Psoas muscle (tissue), 8 donors: Measurements from ENCODE around the gene DOCK11. TPM values are rescaled to one million over a fixed set of nuclear protein-coding genes. Genes with fewer than 3 reads are reported as not detected.
"Not testable (repeated sequence)": the region's sequence is repeated elsewhere in the genome, so short reads cannot be mapped to it uniquely, and the experiment has no call there.

Experiments
- ATAC-seq, 4 donors: fragments of 200-7000 bp; cut with Tn5 transposase; one replicate each; pipeline ENCODE4 v1.9.1; 2020; ENCODE audit warnings: moderate library complexity in 3 of 4, mild to moderate bottlenecking in 2 of 4
- DNase-seq, 2 donors: peaks; one replicate each; pipeline ENCODE4 v3.0.0-alpha.2; 2020
- H3K27ac ChIP-seq: fragments of 200-600 bp; one replicate; pipeline ENCODE4 v1.8.0; 2022
- H3K27me3 ChIP-seq, 3 donors: fragments of 200-600 bp in 1 of 3; one replicate each; pipeline versions ENCODE4 v1.6.1 to v1.8.0; 2013 to 2022; ENCODE audit warnings: low read length in 2 of 3, mild to moderate bottlenecking in 2 of 3, moderate library complexity in 1 of 3; ENCODE audit not compliant: insufficient read depth in 3 of 3
- H3K36me3 ChIP-seq, 2 donors: fragments of 200-600 bp in 1 of 2; one replicate each; pipeline versions ENCODE4 v1.6.1 to v1.8.0; 2013 to 2022; ENCODE audit warnings: low read depth in 1 of 2, mild to moderate bottlenecking in 1 of 2, moderate library complexity in 1 of 2; ENCODE audit not compliant: insufficient read depth in 1 of 2
- H3K4me1 ChIP-seq: fragments of 200-600 bp; one replicate; pipeline ENCODE4 v1.8.0; 2022
- H3K4me3 ChIP-seq: fragments of 200-600 bp; one replicate; pipeline ENCODE4 v1.8.0; 2022; ENCODE audit warnings: mild to moderate bottlenecking
- H3K9me3 ChIP-seq: fragments of 200-600 bp; one replicate; pipeline ENCODE4 v1.8.0; 2022
- WGBS, 3 donors: extraction: QIAGEN DNeasy Blood & Tissue Kit; methylation state at CpG; one replicate each; pipeline versions ENCODE4 v1.1.6 to v1.1.7; 2013; 5-methylcytosine and 5-hydroxymethylcytosine counted together
- intact Hi-C, 2 donors: fragments of 100-400 bp; cut with DNase I; formaldehyde crosslinking; loops; one replicate each; pipeline versions ENCODE4 v1.11.0 to v1.14.2; 2022
- polyA plus RNA-seq, 3 donors: library from polyadenylated mRNA; stranded (reverse); fragments of 200-250 nt; gene quantifications; one replicate each; pipeline ENCODE4 v1.2.3, GENCODE V29; 2013
- total RNA-seq, 4 donors: library from RNA; stranded (reverse); fragmentation: NEBNext Ultra II Directional in 2 of 4; extraction: Animal tissue kit (Norgen Biotek cat#: 25700) in 2 of 4; gene quantifications; one replicate each; pipeline versions ENCODE4 v1.2.1 to v1.2.4, GENCODE V29; 2021 to 2023
- TF ChIP-seq, protein P1 (sequence below): fragments of 200-600 bp; IDR thresholded peaks from one replicate; pipeline ENCODE4 v1.8.0; 2022; ENCODE audit warnings: antibody characterized with exemption
- donor health status: healthy with polysubstance abuse.
- donor health status: DM: no; HTN: no; CAD: no; lungs with moderate emphysema.
- donor health status: Bipolar disorder and iron deficiency.
- donor health status: healthy.
- donor health status: DM: yes; HTN: yes; CAD: no.
- donor health status: DM: no; HTN: no; CAD: no.
- donor health status: DM: no; HTN: no; CAD: no.
- donor health status: DM: yes; HTN: yes; CAD: no.

The DOCK11 gene
- total and polyA plus RNA-seq, 7 donors: 1.6 to 4.4 (median 1.9) TPM

DNA sequence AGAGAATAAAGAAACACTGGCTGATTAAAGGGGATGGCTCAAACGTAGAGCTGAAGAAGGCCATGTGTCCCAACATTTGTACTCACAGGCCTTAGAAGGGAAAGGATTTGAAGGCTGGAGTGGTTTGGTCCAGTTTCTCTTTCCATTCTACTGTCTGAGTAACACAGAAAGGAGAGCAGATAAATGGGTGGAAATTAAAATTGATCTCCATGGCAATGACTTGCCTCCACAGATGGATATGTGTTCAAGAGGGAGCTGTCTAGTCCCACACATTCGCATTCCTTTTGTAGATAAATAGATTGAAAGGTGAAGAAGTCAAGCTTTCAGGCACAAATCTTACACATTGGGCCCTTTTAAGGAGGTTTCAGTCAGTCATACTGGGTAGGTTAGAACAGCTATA lies 74.6 kb downstream of the DOCK11 start:
- H3K36me3 ChIP-seq: no peaks in the 10 kb centered on the region
- no peaks in the 10 kb centered on the region for H3K4me1 ChIP-seq
- no peak overlapping the region for H3K4me3 ChIP-seq
- TF ChIP-seq, protein P1, sequence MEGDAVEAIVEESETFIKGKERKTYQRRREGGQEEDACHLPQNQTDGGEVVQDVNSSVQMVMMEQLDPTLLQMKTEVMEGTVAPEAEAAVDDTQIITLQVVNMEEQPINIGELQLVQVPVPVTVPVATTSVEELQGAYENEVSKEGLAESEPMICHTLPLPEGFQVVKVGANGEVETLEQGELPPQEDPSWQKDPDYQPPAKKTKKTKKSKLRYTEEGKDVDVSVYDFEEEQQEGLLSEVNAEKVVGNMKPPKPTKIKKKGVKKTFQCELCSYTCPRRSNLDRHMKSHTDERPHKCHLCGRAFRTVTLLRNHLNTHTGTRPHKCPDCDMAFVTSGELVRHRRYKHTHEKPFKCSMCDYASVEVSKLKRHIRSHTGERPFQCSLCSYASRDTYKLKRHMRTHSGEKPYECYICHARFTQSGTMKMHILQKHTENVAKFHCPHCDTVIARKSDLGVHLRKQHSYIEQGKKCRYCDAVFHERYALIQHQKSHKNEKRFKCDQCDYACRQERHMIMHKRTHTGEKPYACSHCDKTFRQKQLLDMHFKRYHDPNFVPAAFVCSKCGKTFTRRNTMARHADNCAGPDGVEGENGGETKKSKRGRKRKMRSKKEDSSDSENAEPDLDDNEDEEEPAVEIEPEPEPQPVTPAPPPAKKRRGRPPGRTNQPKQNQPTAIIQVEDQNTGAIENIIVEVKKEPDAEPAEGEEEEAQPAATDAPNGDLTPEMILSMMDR: no peak
- intact Hi-C loops: no loop called here
- H3K27me3 ChIP-seq: no peaks in the 10 kb centered on the region
- H3K27ac ChIP-seq: no peak overlapping the region
- DNase-seq (no peak), ATAC-seq (no peak)
- WGBS, 3 donors: 78 to 88% (median 81%) methylated on average over 2 of the region's 2 CpGs
- no peaks in the 10 kb centered on the region for H3K9me3 ChIP-seq

DNA sequence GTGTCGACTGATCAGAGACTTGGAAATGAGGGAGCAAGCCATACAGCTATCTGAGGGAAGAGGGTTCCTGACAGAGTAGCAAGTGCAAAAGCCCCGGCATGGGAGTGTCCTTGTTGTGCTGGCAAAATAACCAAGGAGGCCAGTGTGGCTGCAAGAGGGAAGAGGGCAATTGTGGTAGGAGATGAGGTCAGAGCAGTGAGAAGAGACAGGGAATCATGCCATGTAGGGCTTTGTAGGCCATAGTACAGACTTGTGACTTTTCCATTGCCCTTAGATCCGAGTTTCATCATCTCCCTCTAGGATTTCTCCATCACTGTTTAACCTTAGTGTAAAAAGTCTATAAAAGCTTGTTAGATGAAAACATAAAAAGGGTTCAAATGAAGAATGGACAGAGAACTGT lies 76.2 kb downstream of the DOCK11 start:
- WGBS, 3 donors: 70 to 89% (median 84%) methylated on average over 3 of the region's 3 CpGs
- no peaks in the 10 kb centered on the region for H3K36me3 ChIP-seq
- no peak for ATAC-seq
- no peaks in the 10 kb centered on the region for H3K27me3 ChIP-seq
- H3K27ac ChIP-seq: no peak overlapping the region
- no peaks in the 10 kb centered on the region for H3K9me3 ChIP-seq
- no peak overlapping the region for H3K4me3 ChIP-seq
- no peaks in the 10 kb centered on the region for H3K4me1 ChIP-seq
- DNase-seq: no peak
- intact Hi-C loops: no loop called here
- TF ChIP-seq, protein P1: no peak

DNA sequence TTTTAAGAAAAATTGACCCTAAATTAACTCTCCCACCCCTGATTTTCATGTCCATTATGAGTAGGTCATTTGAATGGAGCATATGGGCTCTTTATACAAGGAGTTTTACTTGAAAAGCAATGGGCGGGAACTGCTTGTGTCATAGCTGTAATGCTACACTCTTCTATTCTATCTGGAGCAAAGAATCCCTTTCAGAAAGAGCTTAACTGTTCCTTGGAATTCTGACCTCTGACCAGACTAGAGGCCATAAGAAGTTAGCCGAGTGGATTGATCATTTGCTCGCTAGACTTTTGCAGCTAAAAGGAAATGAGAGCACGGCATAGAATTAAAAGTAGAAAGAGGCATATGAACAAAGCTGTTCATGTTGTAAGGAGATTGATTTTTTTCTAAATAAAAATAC lies 79.1 kb downstream of the DOCK11 start:
- no peak for ATAC-seq
- Histone ChIP-seq H3K9me3 (no peaks in the 10 kb centered on the region), H3K4me1 (no peaks in the 10 kb centered on the region), H3K4me3 (no peak overlapping the region), H3K36me3 (no peaks in the 10 kb centered on the region), H3K27ac (no peak overlapping the region), H3K27me3 (no peaks in the 10 kb centered on the region)
- DNase-seq: no peak
- TF ChIP-seq, protein P1: no peak
- intact Hi-C loops: no loop called here
- 72 to 86% (median 79%) methylated on average over 4 of the region's 4 CpGs for WGBS, 3 donors

DNA sequence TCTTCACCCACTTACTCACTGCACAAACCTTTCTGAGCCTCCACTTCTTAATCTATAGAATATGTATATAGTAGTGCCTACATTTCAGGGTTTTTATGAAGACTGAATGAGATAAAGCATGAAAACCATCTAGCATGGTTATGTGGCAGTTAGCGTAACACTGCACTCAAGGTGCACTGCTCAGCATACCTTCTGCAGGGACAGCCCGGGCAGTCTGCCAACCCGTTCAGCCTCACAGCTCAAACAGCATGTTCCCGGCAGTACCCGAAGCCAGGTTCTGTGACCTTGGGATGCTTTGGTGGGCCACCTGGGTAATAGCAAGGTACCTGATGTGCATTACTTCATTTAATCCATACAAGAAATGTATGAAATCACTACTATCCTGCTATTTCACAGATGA lies 81.4 kb downstream of the DOCK11 start:
- no peak for DNase-seq
- intact Hi-C loops: no loop called here
- H3K4me3 ChIP-seq: no peak overlapping the region
- TF ChIP-seq, protein P1: no peak
- 78 to 87% (median 85%) methylated on average over 5 of the region's 5 CpGs for WGBS, 3 donors
- H3K4me1 ChIP-seq: no peaks in the 10 kb centered on the region
- H3K9me3 ChIP-seq: no peaks in the 10 kb centered on the region
- no peak overlapping the region for H3K27ac ChIP-seq
- no peaks in the 10 kb centered on the region for H3K27me3 ChIP-seq
- H3K36me3 ChIP-seq: no peaks in the 10 kb centered on the region
- ATAC-seq: no peak

DNA sequence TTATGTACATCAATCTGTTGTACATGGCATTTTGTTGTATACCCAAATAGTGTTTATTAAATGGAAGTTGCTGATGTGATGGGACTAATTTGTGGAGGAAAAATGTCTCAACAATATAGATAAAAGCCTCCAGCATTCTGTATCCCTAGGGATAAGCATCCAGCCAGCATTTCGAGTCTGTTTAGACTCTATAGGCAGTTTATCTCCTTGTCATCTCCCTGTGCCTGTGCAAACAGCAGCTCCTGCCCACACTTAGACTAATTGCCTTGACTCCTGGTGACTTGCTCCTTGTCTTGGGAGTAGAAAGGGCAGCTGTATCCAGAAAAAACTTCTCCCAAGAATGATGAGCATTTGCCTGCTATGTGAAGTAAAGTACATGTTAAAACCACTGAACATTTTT lies 83.8 kb downstream of the DOCK11 start:
- H3K27ac ChIP-seq: no peak overlapping the region
- 10 to 43% (median 34%) methylated on average over 1 of the region's 1 CpG for WGBS, 3 donors

DNA sequence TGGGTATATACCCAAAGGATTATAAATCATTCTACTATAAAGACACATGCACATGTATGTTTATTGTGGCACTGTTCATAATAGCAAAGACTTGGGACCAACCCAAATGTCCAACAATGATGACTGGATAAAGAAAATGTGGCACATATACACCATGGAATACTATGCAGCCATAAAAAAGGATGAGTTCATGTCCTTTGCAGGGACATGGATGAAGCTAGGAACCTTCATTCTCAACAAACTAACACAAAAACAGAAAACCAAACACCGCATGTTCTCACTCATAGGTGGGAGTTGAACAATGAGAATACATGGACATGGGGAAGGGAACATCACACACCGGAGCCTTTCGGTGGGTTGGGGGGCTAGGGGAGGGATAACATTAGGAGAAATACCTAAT lies 87.3 kb downstream of the DOCK11 start:
- H3K36me3 ChIP-seq, H3K4me3 ChIP-seq, H3K27me3 ChIP-seq, H3K4me1 ChIP-seq, H3K9me3 ChIP-seq, ATAC-seq, DNase-seq, intact Hi-C loops, H3K27ac ChIP-seq: not testable (repeated sequence)
- WGBS, 3 donors: 97 to 100% (median 100%) methylated on average over 3 of the region's 3 CpGs

More for the DNA sequence above, 83.8 kb downstream of the DOCK11 start:
- intact Hi-C loops: no loop called here
- ATAC-seq: no peak
- H3K27me3 ChIP-seq: no peaks in the 10 kb centered on the region
- TF ChIP-seq, protein P1: no peak
- H3K9me3 ChIP-seq: no peaks in the 10 kb centered on the region
- no peaks in the 10 kb centered on the region for H3K4me1 ChIP-seq
- no peaks in the 10 kb centered on the region for H3K36me3 ChIP-seq
- no peak overlapping the region for H3K4me3 ChIP-seq
- DNase-seq: no peak
